GM18861 (cell line): ENCODE measurements around the gene PSG11.
"Not testable (repeated sequence)": the region's sequence is repeated elsewhere in the genome, so short reads cannot be mapped to it uniquely, and the experiment has no call there.

Source experiments
- ATAC-seq: cut with Tn5 transposase; IDR thresholded peaks from one replicate; pipeline ENCODE4 v1.9.1; 2021; ENCODE audit not compliant: unreplicated experiment

Gene PSG11

DNA sequence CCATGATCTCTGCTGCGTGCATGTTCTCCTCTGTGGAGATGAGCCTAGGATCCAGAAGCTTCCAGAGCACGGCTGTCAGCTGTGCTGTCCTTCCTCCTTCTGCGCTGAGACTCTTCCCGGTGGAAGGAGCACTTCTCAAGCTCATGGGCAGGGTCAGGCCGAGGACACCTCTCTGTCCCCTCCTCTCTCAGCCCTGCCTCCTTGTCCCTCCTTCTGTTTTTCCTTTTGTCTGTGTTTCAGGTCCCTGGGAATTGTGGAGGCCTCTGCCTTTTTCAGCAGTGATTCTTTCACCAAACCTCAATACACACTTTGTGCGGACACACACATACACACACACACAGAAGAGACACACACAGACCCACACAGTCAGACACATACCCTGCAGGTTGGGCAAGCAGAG, at the start of gene PSG11:
Gene PSG11 (minus strand): TSS at position 101 of the 400 bp plus-strand sequence. CDS start 97 bp downstream, at position 4.
- not testable (repeated sequence) for ATAC-seq

DNA sequence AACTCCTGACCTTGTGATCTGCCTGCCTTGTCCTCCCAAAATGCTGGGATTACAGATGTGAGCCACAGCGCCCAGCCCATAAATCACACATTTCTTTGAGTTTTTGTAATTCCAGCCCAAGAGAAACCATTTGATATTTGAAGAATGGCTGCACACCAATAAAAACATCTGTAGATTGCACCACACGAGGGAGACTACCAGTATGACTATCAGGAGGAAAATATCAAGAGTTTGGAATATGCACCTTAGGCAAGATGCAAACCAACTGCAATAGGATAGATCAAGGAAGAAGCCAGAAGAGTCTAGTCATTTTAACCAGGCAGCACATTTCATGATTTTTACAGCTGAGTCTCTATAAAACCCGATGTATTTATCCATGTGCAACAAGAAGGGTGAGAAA, 36.1 kb upstream of the PSG11 start:
- ATAC-seq, result not testable (repeated sequence)

- not testable (repeated sequence) for ATAC-seq
These were observed 35.1 kb upstream of the PSG11 start for GRCh38 chr19:43061326-43061725.

GRCh38 chr19:43060254-43060653, 34.0 kb upstream of the PSG11 start:
- ATAC-seq, result not testable (repeated sequence)

DNA sequence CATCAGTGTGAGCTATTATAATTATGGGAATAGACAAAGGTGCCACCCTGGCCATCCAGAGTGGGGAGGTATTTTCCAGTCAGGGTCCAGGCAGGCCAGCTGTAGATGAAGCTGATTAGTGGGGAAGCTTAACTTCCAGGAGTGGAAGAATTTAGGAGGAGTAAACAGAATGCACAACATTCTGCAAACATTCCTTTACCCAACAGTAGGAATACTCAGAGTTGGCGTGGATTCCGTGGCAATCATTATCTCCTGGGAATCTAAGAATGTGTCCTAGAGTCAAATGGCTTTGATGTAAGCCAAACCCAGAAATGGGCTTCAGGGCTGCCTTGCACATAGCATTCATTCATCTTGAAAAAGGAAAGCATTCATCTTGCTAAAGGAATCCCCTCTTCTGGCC, 33.2 kb upstream of the PSG11 start:
- not testable (repeated sequence) for ATAC-seq

- ATAC-seq, result not testable (repeated sequence)
These were observed 32.2 kb upstream of the PSG11 start for GRCh38 chr19:43058440-43058839.

DNA sequence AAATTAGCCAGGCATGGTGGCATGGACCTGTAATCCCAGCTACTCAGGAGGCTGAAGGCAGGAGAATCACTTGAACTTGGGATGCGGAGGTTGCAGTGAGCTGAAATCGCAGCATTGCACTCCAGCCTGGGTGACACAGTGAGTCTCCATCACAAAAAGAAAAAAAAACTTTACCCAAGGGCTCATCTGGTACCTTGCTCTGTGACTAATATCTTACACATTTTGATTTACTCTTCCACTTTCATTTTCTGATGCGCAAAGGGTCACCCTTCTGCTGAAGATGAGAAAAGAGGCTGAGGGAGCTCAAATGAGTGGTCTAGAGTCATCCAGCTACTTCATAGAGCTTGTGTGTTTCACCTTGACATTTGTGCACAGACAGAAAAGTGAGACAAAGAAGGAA, 21.7 kb upstream of the PSG11 start:
- not testable (repeated sequence) for ATAC-seq

GRCh38 chr19:43046578-43046977, 20.3 kb upstream of the PSG11 start:
- ATAC-seq, result not testable (repeated sequence)

- ATAC-seq, result not testable (repeated sequence)
These were observed 17.4 kb upstream of the PSG11 start for GRCh38 chr19:43043492-43044180.

- ATAC-seq, result not testable (repeated sequence)
These were observed 5.4 kb upstream of the PSG11 start for GRCh38 chr19:43031645-43032044.

DNA sequence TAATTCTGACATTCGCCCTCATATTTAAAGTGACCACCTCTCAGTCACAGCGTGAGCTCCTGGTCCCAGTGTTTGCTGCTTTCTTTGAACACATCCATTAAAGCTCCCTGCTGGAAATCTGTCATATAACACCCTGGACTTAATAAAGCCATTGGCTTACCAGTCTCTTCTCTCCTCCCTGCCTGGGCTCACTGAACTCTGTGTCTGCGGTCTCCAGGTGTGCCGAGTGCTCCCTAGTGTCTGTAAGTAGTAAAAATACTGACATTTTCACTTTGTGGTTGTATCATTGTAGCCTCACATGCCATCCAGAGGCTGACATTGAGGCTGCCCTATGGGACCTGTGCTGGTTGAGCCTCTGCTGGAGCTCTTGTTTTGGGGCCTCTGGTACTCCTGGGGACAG, 2.6 kb upstream of the PSG11 start:
- no peak for ATAC-seq

DNA sequence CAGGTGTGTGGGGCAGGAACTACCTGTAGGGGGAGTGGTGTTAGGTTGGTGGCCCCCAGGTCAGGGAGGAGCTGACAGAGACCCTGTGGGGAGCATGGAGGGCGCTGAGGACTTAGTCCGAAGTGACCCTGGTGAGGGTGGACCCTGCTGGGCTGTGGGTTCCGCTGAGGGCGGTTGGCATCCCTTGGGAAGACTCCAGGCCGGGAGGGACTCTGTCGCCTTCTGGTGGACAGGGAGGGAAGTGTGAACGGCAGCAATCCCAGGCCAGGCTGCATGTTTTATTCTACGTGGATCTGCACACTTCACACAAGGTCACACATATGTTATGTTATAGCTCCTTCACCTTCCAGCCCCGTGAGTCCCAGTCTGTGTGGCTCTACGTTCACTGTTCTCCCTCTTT, 1.7 kb upstream of the PSG11 start:
- ATAC-seq, result not testable (repeated sequence)

DNA sequence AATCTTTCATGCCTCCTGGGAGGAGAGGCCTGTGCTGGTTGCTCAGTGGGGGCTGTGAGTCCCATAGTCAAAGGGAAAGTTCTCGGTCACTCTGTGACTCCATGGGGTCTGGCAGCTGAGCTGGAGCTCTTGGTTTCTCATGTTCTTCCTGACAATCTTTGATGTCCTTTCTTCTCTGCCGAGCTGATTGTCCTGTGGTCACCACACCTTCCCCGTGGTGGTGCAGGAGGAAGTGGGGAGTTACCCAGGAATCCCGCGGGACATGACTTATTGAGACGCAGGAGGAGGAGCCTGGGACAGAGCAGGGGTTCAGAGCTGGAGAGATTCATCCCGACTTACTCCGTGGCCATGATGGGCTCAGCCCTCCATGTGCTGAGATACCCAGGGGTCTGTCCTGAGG, 792 bp upstream of the PSG11 start:
- not testable (repeated sequence) for ATAC-seq

DNA sequence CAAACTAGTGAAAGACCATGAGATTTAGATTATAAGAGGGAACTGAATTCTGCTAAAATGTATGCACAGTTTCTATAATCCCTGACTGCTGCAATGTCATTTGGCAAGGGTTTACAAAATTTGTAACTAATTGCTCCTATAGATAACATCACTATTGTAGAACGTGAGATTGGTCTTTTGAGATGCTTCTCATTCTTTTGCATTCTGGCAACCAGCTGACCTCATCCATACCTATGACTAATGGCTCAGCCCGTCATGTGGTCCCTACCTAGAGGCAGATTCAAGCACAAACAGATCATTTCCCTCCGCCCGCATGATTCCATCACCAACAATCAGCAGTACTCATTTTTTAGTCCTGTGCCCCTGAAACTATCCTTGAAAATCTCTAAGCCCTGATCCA, 4.2 kb downstream of the PSG11 start:
- ATAC-seq, result not testable (repeated sequence)

GRCh38 chr19:43021629-43022028, 4.6 kb downstream of the PSG11 start:
- ATAC-seq, result not testable (repeated sequence)

GRCh38 chr19:43019588-43019987, 6.7 kb downstream of the PSG11 start:
- not testable (repeated sequence) for ATAC-seq

- not testable (repeated sequence) for ATAC-seq
These were observed 20.4 kb downstream of the PSG11 start for GRCh38 chr19:43005841-43006240.

- ATAC-seq, result not testable (repeated sequence)
These were observed 21.4 kb downstream of the PSG11 start for GRCh38 chr19:43004846-43005245.

- ATAC-seq, result not testable (repeated sequence)
These were observed 22.6 kb downstream of the PSG11 start for GRCh38 chr19:43003634-43004033.

- ATAC-seq, result not testable (repeated sequence)
These were observed 23.3 kb downstream of the PSG11 start for GRCh38 chr19:43002948-43003347.

DNA sequence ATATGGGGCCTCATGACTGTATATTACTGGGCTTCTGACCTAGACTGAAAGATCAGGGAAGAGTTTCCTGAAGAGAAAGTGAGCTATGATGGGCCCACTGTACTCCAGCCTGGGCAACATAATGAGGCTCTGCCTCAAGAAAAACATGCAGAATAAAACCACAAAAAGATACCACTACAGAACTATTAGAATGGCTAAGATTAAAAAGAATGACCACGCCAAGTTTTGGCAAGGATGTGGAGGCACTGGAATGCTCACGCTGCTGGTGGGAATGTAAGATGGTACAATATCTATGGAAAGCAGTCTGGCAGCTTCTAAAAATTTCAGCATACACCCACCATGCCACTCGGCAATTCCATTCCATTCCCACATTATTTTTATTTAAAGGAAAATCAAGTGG, 30.1 kb downstream of the PSG11 start:
- ATAC-seq, result not testable (repeated sequence)

GRCh38 chr19:42992029-42992604, 34.2 kb downstream of the PSG11 start:
- ATAC-seq, result not testable (repeated sequence)
